ENCODE data around the gene TOMM20. TPM values are rescaled to one million over a fixed set of nuclear protein-coding genes. Genes with fewer than 3 reads are reported as not detected.
A peak's percentile ranks its signal among the peaks of the same experiment; 100 is the strongest.

The TOMM20 gene
- total and polyA plus RNA-seq, 9 of the 15 experiments (the other 6 are each of a cell fraction or from before 2014, with no cell fraction given): 70.6 to 334 (median 159) TPM

- TF ChIP-seq CC2D1A (IDR thresholded peaks at IDR 0.05) (no peak; the same call in 1 of the 2 replicates), SMARCA4 (IDR thresholded peaks at IDR 0.05) (0 out of 2 replicates have a peak, but pooled peaks have one; percentile 32), THRB (CRISPR knock-in tag; conservative IDR thresholded peaks at IDR 0.05) (peak; percentile 37; the same call in 1 of the 2 replicates), ZNF586 (CRISPR knock-in tag; conservative IDR thresholded peaks at IDR 0.05) (no peak), ZNF696 (CRISPR knock-in tag; conservative IDR thresholded peaks at IDR 0.05) (no peak), MAZ (CRISPR knock-in tag; conservative IDR thresholded peaks at IDR 0.05 in 1 of 2, IDR thresholded peaks at IDR 0.05 in 1 of 2) (peak in 1 of 2 experiments; percentile 19; a peak in 1 of 4 replicates), SNIP1 (IDR thresholded peaks at IDR 0.05; ENCODE audit: low read depth) (no peak), POLR2H (tag; IDR thresholded peaks at IDR 0.05; ENCODE audit: low read depth) (no peak), ZNF511 (CRISPR knock-in tag; IDR thresholded peaks at IDR 0.05) (no peak; the same call in 1 of the 2 replicates), FUS (optimal IDR thresholded peaks at IDR 0.05; ENCODE audit: low read depth, low read length) (no peak), EGR1 (conservative IDR thresholded peaks at IDR 0.05) (no peak), GABPB2 (CRISPR knock-in tag; conservative IDR thresholded peaks at IDR 0.05) (no peak), TAF7 (tag; IDR thresholded peaks at IDR 0.05) (no peak), SIN3A (IDR thresholded peaks at IDR 0.05; ENCODE audit: borderline replicate concordance in 2 of 2, control insufficient read depth in 1 of 2, low read depth in 2 of 2, low read length in 2 of 2) (no peak), CSDE1 (IDR thresholded peaks at IDR 0.05) (no peak), EWSR1 (IDR thresholded peaks at IDR 0.05; ENCODE audit: borderline replicate concordance, low read depth, partially characterized antibody) (no peak), XRCC4 (IDR thresholded peaks at IDR 0.05; ENCODE audit: extremely low read depth, insufficient read depth, insufficient read length) (no peak), ZKSCAN1 (IDR thresholded peaks at IDR 0.05; ENCODE audit: low read depth, low read length) (no peak), HCFC1 (IDR thresholded peaks at IDR 0.05; ENCODE audit: low read depth, low read length) (peak; percentile 17; the same call in 1 of the 2 replicates)
- TF ChIP-seq, protein P1, sequence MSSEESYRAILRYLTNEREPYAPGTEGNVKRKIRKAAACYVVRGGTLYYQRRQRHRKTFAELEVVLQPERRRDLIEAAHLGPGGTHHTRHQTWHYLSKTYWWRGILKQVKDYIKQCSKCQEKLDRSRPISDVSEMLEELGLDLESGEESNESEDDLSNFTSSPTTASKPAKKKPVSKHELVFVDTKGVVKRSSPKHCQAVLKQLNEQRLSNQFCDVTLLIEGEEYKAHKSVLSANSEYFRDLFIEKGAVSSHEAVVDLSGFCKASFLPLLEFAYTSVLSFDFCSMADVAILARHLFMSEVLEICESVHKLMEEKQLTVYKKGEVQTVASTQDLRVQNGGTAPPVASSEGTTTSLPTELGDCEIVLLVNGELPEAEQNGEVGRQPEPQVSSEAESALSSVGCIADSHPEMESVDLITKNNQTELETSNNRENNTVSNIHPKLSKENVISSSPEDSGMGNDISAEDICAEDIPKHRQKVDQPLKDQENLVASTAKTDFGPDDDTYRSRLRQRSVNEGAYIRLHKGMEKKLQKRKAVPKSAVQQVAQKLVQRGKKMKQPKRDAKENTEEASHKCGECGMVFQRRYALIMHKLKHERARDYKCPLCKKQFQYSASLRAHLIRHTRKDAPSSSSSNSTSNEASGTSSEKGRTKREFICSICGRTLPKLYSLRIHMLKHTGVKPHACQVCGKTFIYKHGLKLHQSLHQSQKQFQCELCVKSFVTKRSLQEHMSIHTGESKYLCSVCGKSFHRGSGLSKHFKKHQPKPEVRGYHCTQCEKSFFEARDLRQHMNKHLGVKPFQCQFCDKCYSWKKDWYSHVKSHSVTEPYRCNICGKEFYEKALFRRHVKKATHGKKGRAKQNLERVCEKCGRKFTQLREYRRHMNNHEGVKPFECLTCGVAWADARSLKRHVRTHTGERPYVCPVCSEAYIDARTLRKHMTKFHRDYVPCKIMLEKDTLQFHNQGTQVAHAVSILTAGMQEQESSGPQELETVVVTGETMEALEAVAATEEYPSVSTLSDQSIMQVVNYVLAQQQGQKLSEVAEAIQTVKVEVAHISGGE (CRISPR knock-in tag; IDR thresholded peaks at IDR 0.05): no peak
- TF ChIP-seq, protein P2, sequence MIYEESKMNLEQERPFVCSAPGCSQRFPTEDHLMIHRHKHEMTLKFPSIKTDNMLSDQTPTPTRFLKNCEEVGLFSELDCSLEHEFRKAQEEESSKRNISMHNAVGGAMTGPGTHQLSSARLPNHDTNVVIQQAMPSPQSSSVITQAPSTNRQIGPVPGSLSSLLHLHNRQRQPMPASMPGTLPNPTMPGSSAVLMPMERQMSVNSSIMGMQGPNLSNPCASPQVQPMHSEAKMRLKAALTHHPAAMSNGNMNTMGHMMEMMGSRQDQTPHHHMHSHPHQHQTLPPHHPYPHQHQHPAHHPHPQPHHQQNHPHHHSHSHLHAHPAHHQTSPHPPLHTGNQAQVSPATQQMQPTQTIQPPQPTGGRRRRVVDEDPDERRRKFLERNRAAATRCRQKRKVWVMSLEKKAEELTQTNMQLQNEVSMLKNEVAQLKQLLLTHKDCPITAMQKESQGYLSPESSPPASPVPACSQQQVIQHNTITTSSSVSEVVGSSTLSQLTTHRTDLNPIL (CRISPR knock-in tag; IDR thresholded peaks at IDR 0.05): no peak
These were observed 34.7 kb downstream of the TOMM20 start (continued) for GRCh38 chr1:235093696-235094592.
